Aorta (tissue), 5 donors: ENCODE data around the gene DOK5. TPM values are rescaled to one million over a fixed set of nuclear protein-coding genes. Genes with fewer than 3 reads are reported as not detected.

Experiments used
- ATAC-seq: fragments of 200-7000 bp; cut with Tn5 transposase; one replicate; pipeline ENCODE4 v1.9.1; 2022; ENCODE audit warnings: moderate library complexity; ENCODE audit not compliant: low FRiP score
- DNase-seq, 2 donors: peaks; one replicate each; pipeline ENCODE4 v3.0.0-alpha.2; 2020
- H3K27ac ChIP-seq, 2 donors: one replicate each; pipeline ENCODE4 v1.5.1; 2013; ENCODE audit warnings: low read length in 2 of 2, mild to moderate bottlenecking in 2 of 2, moderate library complexity in 2 of 2, control low read depth in 1 of 2, inconsistent platforms in 1 of 2, low read depth in 1 of 2
- H3K27me3 ChIP-seq, 2 donors: one replicate each; pipeline ENCODE4 v1.6.1; 2013; ENCODE audit warnings: control low read depth in 1 of 2, low read length in 1 of 2, mild to moderate bottlenecking in 1 of 2, moderate library complexity in 1 of 2; ENCODE audit not compliant: insufficient read depth in 2 of 2, control insufficient read depth in 1 of 2
- H3K36me3 ChIP-seq, 2 donors: one replicate each; pipeline ENCODE4 v1.6.1; 2013; ENCODE audit warnings: control low read depth in 1 of 2, low read length in 1 of 2, mild to moderate bottlenecking in 1 of 2; ENCODE audit not compliant: insufficient read depth in 2 of 2, control insufficient read depth in 1 of 2
- H3K4me1 ChIP-seq, 2 donors: one replicate each; pipeline ENCODE4 v1.6.1; 2013; ENCODE audit warnings: low read length in 2 of 2, control low read depth in 1 of 2, mild to moderate bottlenecking in 1 of 2, moderate library complexity in 1 of 2; ENCODE audit not compliant: insufficient read depth in 2 of 2, control insufficient read depth in 1 of 2
- H3K4me3 ChIP-seq, 2 donors: one replicate each; pipeline ENCODE4 v1.5.1; 2013; ENCODE audit warnings: low read length in 2 of 2, control low read depth in 1 of 2, mild to moderate bottlenecking in 1 of 2
- H3K9me3 ChIP-seq: one replicate; pipeline ENCODE4 v1.6.1; 2013; ENCODE audit warnings: mild to moderate bottlenecking, low read length; ENCODE audit not compliant: control insufficient read depth
- WGBS, 2 donors: extraction: QIAGEN DNeasy Blood & Tissue Kit; methylation state at CpG; one replicate each; pipeline ENCODE4 v1.1.7; 2013; 5-methylcytosine and 5-hydroxymethylcytosine counted together
- intact Hi-C, 2 donors: fragments of 100-400 bp; cut with DNase I; formaldehyde crosslinking; loops; one replicate each; pipeline versions ENCODE4 v1.14.2 to v1.15.0; 2022
- polyA plus RNA-seq, 2 donors: library from polyadenylated mRNA; stranded (reverse); fragments of 200-250 nt; gene quantifications; one replicate each; pipeline ENCODE4 v1.2.3, GENCODE V29; 2013
- total RNA-seq, 2 donors: library from RNA; stranded (reverse); fragmentation: NEBNext Ultra II Directional; extraction: Animal tissue kit (Norgen Biotek cat#: 25700); gene quantifications; one replicate each; pipeline ENCODE4 v1.2.1, GENCODE V29; 2021
- donor health status: healthy with polysubstance abuse.
- donor health status: Bipolar disorder and iron deficiency.
- donor health status: DM: no; HTN: no; CAD: no.
- donor health status: DM: no; HTN: no; CAD: no.
- donor health status: DM: yes; HTN: yes; CAD: no.

DOK5 gene
- total and polyA plus RNA-seq, 4 donors: 5.2 to 13.3 (median 9.0) TPM

DNA sequence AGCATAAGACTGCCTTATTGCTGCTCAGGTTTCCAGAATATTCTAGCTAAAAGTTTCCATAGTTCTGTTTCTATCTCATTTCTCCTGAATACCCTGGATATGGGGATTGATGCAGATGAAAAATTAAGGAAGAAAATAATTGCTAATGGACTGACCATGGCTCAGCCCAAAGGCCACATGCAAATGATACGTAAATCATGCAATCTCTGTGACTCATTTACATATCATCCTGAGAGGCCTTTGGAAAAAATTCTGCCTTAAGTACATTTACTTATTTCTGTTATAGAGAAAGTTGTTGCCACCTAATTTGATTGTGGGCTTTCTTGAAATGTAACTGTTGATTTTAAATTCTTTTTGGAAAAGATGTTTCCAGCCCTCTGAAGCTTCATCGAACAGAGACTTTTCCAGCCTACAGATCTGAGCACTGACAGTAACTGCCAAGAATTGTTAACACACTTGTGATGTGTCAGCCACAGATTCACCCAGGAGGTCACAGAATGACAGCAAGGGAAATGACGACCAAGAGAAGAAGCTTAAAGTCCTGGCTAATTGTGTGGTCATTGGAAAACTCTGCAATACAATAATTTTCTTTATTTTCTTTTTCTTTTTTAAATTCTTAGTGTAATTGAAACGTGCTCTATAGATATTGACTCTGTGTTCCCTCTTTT lies 174.8 kb downstream of the DOK5 start:
- H3K4me3 ChIP-seq: no peak overlapping the region
- no peak for ATAC-seq
- no peaks in the 10 kb centered on the region for H3K36me3 ChIP-seq
- intact Hi-C loops: no loop called here
- H3K27me3 ChIP-seq: no peaks in the 10 kb centered on the region
- no peak for DNase-seq
- H3K27ac ChIP-seq: no peak overlapping the region
- no peaks in the 10 kb centered on the region for H3K4me1 ChIP-seq
- 55 to 58% methylated on average over 4 of the region's 4 CpGs for whole genome bisulfite sequencing, 2 donors
- H3K9me3 ChIP-seq: no peaks in the 10 kb centered on the region

DNA sequence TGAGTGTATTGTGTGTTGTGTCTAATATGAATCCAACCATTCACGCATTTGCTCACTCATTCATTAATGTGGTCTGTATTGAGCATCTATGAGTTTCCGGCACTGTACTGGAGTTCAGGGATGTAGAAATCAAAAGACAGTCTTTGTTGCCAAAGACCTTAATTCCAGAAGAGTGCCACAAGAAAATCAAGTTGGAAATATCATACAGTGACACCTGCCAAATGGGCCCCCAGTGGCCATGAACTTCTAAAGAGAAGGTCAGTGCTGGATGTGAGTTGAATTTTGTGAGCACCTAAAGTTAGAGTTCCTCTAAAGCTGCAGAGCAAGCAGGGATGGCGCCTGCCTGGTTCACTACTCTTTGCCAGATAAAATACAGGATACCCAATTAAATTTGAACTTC lies 175.9 kb downstream of the DOK5 start:
- ATAC-seq: no peak
- WGBS, 2 donors: 75 to 82% methylated on average over 3 of the region's 3 CpGs
- intact Hi-C loops: no loop called here

DNA sequence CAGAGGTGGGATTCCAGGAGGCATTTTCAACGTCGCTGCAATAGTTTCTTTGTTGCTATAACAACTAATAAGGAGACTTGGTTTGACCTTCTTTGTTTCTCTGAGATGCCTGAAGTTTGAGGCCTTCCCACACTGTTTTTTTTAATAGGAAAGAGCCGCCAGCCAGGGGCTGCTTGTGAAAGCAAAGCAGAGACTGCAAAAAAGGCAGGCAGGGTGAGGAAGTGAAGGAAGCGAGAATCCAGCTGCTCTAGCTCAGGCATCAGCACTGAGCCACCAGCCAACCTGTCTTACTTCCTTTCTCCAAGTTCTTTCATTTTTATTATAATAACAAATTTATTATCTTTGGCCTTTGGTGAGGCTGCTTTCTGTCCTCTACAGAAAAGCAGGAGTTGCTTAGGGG lies 179.1 kb downstream of the DOK5 start:
- no peaks in the 10 kb centered on the region for H3K4me1 ChIP-seq
- no peaks in the 10 kb centered on the region for H3K27me3 ChIP-seq
- H3K36me3 ChIP-seq: no peaks in the 10 kb centered on the region
- H3K27ac ChIP-seq: no peak overlapping the region
- no peak overlapping the region for H3K4me3 ChIP-seq
- intact Hi-C loops: no loop called here
- ATAC-seq (no peak), DNase-seq (no peak)
- WGBS, 2 donors: 29 to 34% methylated on average over 4 of the region's 4 CpGs
- no peaks in the 10 kb centered on the region for H3K9me3 ChIP-seq

More for the DNA sequence above, 175.9 kb downstream of the DOK5 start:
- Histone ChIP-seq H3K4me3 (no peak overlapping the region), H3K27me3 (no peaks in the 10 kb centered on the region), H3K9me3 (no peaks in the 10 kb centered on the region), H3K36me3 (no peaks in the 10 kb centered on the region), H3K4me1 (no peaks in the 10 kb centered on the region), H3K27ac (no peak overlapping the region)
- no peak for DNase-seq

DNA sequence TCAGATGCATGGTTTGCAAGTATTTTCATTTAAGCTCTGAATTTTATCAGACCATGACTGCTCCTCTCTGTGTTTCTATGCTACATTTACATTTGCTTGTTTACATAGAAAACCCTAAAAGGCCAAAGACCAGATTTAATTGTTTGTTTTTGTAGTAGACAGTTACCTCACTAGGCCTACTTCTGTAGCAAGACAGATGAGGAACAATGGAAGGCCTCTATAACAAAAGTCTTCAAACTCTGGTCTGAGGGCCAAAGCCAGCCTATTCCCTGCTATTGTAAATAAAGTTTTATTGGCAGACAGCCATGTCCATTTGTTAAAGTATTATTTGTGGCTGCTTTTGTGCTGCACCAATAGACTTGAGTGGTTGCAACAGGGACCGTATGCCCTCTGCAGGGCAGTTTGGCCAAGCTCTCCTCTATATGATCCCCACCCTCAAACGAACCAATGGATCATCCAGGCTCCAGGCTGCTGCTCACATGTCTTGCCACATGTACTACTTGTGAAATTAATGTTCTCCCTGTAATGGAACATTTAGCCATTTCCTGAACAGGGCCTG lies 182.0 kb downstream of the DOK5 start:
- 70 to 78% methylated on average over 2 of the region's 2 CpGs for WGBS, 2 donors
- Histone ChIP-seq H3K36me3 (no peaks in the 10 kb centered on the region), H3K4me3 (no peak overlapping the region), H3K27me3 (no peaks in the 10 kb centered on the region), H3K4me1 (no peaks in the 10 kb centered on the region), H3K27ac (no peak overlapping the region), H3K9me3 (no peaks in the 10 kb centered on the region)
- ATAC-seq (no peak), DNase-seq (no peak)
- intact Hi-C loops: no loop called here

DNA sequence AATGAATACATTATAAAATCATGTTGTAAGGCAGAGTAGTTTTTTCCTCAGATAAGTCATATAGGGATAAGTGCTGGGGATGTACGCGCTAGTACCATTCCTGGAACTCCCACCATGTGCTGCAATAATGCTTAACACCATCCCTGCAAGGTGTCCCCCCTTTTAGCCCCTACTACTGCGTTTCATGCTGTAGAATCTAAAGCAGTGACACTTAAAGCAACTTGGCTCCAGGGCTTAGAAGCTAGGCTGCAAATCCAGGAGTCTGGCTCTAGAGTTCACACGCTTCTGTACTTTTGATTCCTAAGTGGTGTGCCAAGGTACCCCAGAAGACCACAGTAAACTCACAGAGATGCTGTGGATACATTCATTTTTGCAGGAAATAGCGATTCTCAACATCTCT lies 183.1 kb downstream of the DOK5 start:
- intact Hi-C loops: no loop called here
- H3K4me3 ChIP-seq: no peak overlapping the region
- no peaks in the 10 kb centered on the region for H3K4me1 ChIP-seq
- H3K27ac ChIP-seq: no peak overlapping the region
- H3K27me3 ChIP-seq: no peaks in the 10 kb centered on the region
- no peaks in the 10 kb centered on the region for H3K9me3 ChIP-seq
- WGBS, 2 donors: 83 to 85% methylated on average over 5 of the region's 5 CpGs
- ATAC-seq (no peak), DNase-seq (no peak)
- no peaks in the 10 kb centered on the region for H3K36me3 ChIP-seq

DNA sequence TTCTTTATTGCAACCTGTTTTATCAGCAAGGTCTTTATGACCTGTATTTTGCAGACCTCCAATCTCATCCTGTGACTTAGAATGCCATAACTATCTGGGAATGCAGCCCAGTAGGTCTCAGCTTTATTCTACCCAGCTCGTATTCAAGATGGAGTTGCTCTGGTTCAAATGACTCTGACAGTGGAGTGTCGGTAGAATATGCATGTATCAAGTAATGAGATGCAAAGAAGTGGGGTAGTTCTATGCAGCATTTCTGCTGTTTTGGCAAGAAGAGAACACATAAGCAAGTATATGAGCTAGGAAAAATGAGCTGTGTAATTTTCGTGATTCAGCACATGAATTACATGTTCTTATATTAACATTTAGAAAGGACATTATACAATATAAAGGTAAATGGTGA lies 185.9 kb downstream of the DOK5 start:
- no peaks in the 10 kb centered on the region for H3K36me3 ChIP-seq
- H3K27me3 ChIP-seq: no peaks in the 10 kb centered on the region
- intact Hi-C loops: no loop called here
- ATAC-seq: no peak
- WGBS, 2 donors: 42 to 51% methylated on average over 3 of the region's 3 CpGs
- H3K9me3 ChIP-seq: no peaks in the 10 kb centered on the region
- H3K4me1 ChIP-seq: no peaks in the 10 kb centered on the region
- no peak for DNase-seq
- no peak overlapping the region for H3K4me3 ChIP-seq
- H3K27ac ChIP-seq: no peak overlapping the region

DNA sequence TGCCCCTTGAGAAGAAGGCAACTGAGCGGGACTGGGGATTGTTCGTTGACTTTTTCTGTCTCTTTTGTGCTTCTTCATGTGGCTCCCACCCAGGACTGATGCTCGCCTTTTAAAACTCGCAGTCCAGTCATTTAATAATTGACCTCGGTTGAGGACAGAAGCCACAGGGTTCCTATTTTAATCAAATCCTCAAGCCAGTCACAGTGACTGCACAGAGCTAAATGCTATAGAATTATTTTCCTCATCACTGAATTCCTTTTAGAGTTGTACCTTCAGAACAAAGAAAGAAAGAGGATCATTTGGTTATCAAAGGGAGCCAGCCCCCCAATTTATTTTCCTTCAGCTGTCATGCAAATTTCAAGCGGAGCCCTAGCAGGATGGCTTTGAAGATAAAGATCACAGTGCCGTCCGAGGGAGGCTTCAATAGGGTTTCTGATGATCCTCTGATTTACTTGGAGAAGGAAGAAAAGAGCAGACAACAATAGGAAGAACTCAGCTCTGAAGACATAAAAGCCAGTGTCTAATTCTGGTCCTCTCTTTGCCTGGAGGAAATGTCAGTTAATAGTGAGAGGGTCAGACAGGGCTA lies 186.6 kb downstream of the DOK5 start:
- 59 to 60% methylated on average over 8 of the region's 8 CpGs for WGBS, 2 donors
- Histone ChIP-seq H3K27me3 (no peaks in the 10 kb centered on the region), H3K27ac (no peak overlapping the region), H3K36me3 (no peaks in the 10 kb centered on the region), H3K4me1 (no peaks in the 10 kb centered on the region), H3K4me3 (no peak overlapping the region), H3K9me3 (no peaks in the 10 kb centered on the region)
- intact Hi-C loops: no loop called here
- ATAC-seq: no peak
- no peak for DNase-seq

- no peak overlapping the region for H3K4me3 ChIP-seq
- no peak overlapping the region for H3K27ac ChIP-seq
- H3K27me3 ChIP-seq: no peaks in the 10 kb centered on the region
- 95 to 96% methylated on average over 1 of the region's 1 CpG for WGBS, 2 donors
- H3K4me1 ChIP-seq: no peaks in the 10 kb centered on the region
- H3K36me3 ChIP-seq: no peaks in the 10 kb centered on the region
- intact Hi-C loops: no loop called here
- ATAC-seq: no peak
- H3K9me3 ChIP-seq: no peaks in the 10 kb centered on the region
- no peak for DNase-seq
Observed at GRCh38 chr20:54665812-54666211, 190.4 kb downstream of the DOK5 start.
